SK-N-DZ (cell line): Measurements from ENCODE around the gene DHX8. TPM values are rescaled to one million over a fixed set of nuclear protein-coding genes. Genes with fewer than 3 reads are reported as not detected.
A peak's percentile ranks its signal among the peaks of the same experiment; 100 is the strongest.
"Not testable (repeated sequence)": the region's sequence is repeated elsewhere in the genome, so short reads cannot be mapped to it uniquely, and the experiment has no call there.

Experiments
- DNase-seq: peaks from one replicate; pipeline ENCODE4 v3.0.0-alpha.2; 2015; ENCODE audit warnings: low spot score
- polyA plus RNA-seq, 2 experiments: library from polyadenylated mRNA; depleted of rRNA; stranded (reverse); fragments of >200 nt; gene quantifications; 2 replicates each; pipeline ENCODE4 v1.2.3, GENCODE V29; 2014

DHX8 gene
- 45.6 and 46.0 TPM in 2 replicates for polyA plus RNA-seq (2014; cell fraction: cytosol; rRNA removed)
- 23.5 and 32.2 TPM in 2 replicates for polyA plus RNA-seq (2014; cell fraction: nucleus; rRNA removed)

- peak; percentile 99 for DNase-seq
These were observed at the start of gene DHX8 for GRCh38 chr17:43483674-43484551. Gene DHX8, plus strand, starts transcription at chr17:43483975. Its CDS starts 63 bp downstream, at chr17:43484038.

GRCh38 chr17:43434902-43435319 lies 48.9 kb upstream of the DHX8 start:
- no peak for DNase-seq

- DNase-seq = no peak
These were observed 46.0 kb upstream of the DHX8 start for GRCh38 chr17:43437756-43438155.

GRCh38 chr17:43438626-43439025 lies 45.1 kb upstream of the DHX8 start:
- peak; percentile 81 for DNase-seq

GRCh38 chr17:43439041-43439440 lies 44.7 kb upstream of the DHX8 start:
- peak; percentile 74 for DNase-seq

GRCh38 chr17:43442711-43443110 lies 41.1 kb upstream of the DHX8 start:
- DNase-seq = no peak

GRCh38 chr17:43443381-43443780 lies 40.4 kb upstream of the DHX8 start:
- no peak for DNase-seq

GRCh38 chr17:43444223-43445008 lies 39.4 kb upstream of the DHX8 start:
- no peak for DNase-seq

- no peak for DNase-seq
These were observed 38.7 kb upstream of the DHX8 start for GRCh38 chr17:43445009-43445589.

GRCh38 chr17:43446773-43447172 lies 37.0 kb upstream of the DHX8 start:
- no peak for DNase-seq

- no peak for DNase-seq
These were observed 34.9 kb upstream of the DHX8 start for GRCh38 chr17:43448720-43449469.

GRCh38 chr17:43449470-43450248 lies 34.1 kb upstream of the DHX8 start:
- no peak for DNase-seq

GRCh38 chr17:43450791-43451190 lies 33.0 kb upstream of the DHX8 start:
- DNase-seq = not testable (repeated sequence)

DNA sequence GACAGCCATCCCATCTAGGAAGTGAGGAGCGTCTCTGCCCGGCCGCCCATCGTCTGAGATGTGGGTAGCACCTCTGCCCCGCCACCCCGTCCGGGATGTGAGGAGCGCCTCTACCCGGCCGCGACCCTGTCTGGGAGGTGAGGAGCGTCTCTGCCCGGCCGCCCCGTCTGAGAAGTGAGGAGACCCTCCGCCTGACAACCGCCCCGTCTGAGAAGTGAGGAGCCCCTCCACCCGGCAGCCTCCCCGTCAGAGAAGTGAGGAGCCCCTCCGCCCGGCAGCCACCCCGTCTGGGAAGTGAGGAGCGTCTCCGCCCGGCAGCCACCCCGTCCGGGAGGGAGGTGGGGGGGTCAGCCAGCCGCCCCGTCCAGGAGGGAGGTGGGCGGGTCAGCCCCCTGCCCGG lies 32.0 kb upstream of the DHX8 start:
- DNase-seq = not testable (repeated sequence)

DNA sequence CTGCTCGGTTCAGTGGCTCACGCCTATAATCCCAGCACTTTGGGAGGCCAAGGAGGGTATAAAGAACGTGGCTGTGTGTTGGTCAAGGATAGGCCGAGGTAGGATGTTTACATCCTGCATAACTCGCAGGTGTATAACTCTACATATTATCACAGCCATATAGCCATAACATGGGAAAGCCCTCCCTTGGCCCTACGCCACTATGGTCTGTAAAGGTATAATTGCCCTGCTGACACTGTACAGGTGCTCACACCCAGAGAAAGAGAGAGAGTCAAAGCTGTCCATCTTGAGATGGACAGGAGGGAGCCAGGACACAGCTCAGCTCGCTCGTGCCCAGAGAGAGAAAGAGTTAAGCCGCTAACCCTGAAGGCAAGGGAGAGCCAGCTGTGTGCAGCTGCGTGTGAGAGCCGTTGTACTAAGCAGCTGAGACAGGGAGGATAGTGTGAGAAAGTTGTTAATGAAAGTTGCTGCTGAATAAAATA lies 30.4 kb upstream of the DHX8 start:
- DNase-seq = no peak

DNA sequence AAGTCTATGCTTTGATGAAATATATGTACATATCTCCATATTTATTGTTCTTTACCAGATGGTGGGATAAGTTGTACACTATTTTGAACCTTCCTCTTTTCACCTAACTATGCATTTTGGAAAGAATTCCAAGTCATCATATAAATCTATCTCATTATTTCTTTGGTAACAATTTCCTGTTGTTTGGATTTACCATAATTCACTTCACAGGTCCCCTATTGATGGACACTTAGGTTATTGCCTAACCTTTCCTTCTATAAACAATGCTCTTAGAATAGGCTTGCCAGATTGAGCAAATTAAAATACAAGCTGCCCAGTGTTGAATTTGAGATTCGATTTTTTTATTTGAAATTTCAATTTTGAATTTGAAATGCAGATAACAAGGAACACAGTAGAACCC lies 28.9 kb upstream of the DHX8 start:
- no peak for DNase-seq

DNA sequence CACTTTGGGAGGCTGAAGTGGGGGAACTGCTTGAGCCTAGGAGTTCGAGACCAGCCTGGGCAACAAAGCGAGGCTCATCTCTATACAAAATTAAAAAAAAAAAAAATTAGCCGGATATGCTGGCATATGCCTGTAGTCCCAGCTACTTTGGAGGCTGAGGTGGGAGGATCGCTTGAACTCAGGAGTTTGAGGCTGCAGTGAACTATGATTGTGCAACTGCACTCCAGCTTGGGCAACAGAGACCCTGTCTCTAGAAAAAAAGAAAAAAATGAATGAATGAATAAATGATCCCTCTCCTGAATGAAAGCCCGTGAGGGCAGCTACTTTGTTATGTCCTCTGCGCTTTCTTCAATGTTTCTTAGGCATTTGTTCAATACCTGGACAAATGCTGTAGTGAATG lies 27.7 kb upstream of the DHX8 start:
- DNase-seq = no peak

GRCh38 chr17:43456661-43457361 lies 27.0 kb upstream of the DHX8 start:
- peak; percentile 61 for DNase-seq

DNA sequence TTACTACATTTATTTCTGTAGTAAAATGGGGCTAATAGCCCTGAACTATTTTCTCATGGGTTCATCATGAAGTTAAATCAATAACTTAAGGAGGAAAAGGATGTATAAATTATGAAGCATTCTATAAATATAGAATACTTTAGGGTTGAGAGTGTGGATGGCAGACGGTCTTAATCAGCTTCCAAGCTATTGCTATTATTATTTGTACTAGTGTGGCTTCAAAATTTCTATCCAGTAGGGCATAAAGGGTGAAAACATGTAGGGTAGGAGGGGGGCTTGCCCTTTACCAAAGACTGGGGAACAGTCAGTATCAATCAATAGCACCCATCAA lies 26.4 kb upstream of the DHX8 start:
- no peak for DNase-seq

- DNase-seq = not testable (repeated sequence)
These were observed 23.9 kb upstream of the DHX8 start for GRCh38 chr17:43459878-43460277.
